ENCODE results near the gene HORMAD2. TPM values are rescaled to one million over a fixed set of nuclear protein-coding genes. Genes with fewer than 3 reads are reported as not detected.
"Not testable (repeated sequence)": the region's sequence is repeated elsewhere in the genome, so short reads cannot be mapped to it uniquely, and the experiment has no call there.

HORMAD2 gene
- total RNA-seq, 1 donor from 2014 or later: 0.16 TPM

DNA sequence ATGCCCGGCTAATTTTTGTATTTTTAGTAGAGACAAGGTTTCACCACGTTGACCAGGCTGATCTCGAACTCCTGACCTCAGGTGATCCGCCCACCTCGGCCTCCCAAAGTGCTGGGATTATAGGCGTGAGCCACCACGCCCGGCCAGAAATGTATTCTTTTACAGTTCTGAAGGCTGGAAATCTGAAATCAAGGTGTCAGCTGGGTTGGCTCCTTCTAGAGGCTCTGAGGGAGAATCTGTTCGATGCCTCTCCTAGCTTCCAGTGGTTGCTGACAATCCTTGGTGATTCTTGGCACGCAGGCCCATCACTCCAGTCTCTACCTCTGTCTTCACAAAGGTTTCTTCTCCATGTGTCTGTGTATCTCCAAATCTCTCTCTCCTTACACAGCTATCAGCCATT is 120.6 kb downstream of the HORMAD2 start:
- DNase-seq (ENCODE audit: low spot score); intact Hi-C loops (cut with DNase I): not testable (repeated sequence)

DNA sequence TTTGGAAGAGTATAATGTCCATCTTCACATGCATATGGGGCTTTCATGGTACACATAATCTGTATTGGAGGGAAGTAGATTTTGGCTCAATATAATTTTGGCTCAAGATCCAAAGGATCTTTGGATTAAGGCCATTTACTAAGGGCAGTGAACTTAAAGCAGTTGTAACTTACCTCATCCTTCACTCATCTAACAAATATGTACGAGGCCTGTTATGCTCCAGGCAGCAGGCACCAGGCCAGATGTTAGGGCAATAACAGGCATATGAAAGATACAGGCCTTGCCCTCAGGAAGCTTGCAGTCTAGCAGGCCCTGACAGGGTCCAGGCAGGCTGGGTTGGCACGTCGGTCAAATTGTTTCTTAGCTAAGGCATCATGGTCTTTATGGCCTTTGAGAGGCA is 121.7 kb downstream of the HORMAD2 start:
- intact Hi-C loops (cut with DNase I): no loop called here
- DNase-seq (ENCODE audit: low spot score): no peak

DNA sequence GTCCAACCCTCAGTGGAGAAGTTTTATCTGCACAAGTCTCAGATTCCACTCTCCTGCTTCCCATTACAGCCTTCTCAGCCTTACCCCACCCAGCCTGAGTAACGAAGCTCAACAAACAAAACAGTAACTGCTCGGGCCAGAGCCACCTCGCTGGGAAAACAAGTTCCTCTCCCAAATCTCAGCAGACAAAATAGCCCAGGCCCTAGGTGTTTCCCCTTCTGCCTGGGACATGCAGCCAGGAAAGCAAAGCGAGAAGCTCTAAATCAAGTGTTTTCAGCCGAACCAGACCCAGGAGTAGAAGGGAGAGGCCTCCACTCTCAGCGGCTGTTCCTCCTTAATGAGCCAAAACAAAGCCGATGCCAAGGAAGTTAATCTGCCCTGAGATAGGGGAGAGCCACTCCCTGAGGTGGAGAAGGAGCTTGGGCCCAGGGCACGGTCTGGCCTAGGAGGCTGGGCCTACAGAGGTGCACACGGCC is 122.3 kb downstream of the HORMAD2 start:
- intact Hi-C loops (cut with DNase I): no loop called here
- no peak for DNase-seq (ENCODE audit: low spot score)

DNA sequence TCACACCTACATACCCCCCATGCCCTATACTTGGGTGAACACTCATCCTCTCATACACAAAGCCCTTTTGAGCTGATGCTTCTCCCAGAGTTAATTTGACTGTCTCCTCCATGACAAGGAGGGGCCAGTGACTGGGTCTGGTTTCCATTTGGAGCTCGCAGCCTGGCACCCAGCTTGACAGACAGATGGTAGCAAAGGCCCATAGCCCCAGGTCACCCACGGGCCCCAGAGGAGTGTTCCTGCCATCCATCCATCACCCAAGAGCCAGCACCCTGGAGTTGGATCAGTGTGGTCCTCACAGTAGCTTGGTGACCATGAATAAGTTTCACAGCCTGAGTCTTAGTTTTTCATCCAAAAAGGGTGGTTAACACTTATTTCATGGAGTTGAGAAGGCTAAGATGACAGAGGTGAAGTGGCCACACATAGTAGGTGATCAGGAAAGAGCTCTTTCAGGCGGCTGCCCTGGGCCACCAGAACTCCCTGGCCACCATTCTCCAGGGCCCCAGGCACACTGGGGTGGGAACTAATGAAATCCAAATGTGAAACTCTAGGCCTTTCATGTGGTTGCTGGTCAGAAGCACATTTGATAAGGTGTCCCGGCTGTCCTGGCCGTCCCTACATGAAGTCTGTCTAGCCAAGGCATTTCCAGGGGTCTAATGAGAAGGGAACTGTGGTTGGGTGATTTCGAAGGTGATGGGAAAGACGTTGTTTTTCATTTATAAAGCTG is 123.9 kb downstream of the HORMAD2 start:
- intact Hi-C loops (cut with DNase I): no loop called here
- no peak for DNase-seq (ENCODE audit: low spot score)

DNA sequence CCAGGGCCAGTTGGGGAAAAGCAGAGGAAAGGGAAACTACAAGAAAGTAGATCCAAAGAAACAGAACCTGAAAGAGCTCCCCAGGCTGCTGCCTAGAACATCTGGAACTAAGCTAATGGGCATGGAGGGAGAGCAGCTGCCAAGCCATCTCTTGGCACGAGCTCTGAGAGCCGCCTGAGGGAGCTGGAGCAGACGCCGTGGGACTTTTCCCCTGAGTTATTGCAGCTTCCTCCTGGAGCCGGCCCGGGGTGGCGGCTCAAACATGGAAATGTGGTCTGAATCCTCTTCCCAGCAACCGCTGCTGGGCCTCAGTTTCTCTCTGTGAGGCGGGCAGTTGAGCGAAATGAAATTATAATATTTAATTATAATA is 124.5 kb downstream of the HORMAD2 start:
- no peak for DNase-seq (ENCODE audit: low spot score)

DNA sequence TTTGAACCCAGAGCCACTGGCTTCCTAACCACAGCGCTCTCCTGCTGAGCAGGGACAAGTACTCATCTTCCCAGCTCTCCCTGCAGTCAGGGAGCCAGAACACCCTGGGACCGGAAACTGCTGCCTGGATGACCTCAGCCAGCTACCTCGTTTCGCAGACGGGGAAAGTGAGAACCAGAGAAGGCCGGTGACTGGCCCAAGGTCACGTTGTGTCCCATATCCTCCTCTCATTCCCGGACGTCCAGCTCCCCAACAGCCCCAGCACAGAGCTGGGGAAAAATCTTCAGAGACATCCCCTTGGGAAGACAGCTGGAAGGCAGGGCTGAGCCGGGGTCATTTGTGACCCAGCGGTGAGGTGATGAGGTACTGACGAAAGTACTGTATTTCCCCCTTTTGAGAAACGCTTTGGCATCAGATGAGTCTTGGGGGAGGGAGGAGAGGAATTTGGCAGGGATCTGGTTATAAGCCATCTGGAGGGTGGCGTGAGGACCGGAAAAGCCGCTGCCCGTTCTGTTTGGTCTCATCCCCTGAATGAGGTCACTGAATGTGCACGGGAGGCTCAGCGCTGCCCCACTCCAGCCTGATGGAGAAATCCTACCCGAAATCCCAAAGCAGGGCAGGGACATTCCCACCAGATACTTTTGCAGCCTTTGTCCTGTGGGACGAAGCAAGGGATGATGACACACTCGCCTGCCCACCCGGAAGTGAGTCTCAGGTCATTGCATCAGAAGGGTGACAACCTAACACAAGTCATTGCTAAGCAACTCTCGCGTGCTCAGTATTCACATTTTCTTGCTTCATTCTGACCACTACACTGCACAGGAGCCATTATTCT is 125.2 kb downstream of the HORMAD2 start:
- intact Hi-C loops (cut with DNase I): loop anchor here (5.0 kb wide), 1 partner anchor 47 kb away; no protein-coding TSS in a partner anchor
- peak; percentile 81 for DNase-seq (ENCODE audit: low spot score)

More for the DNA sequence above, 124.5 kb downstream of the HORMAD2 start:
- intact Hi-C loops (cut with DNase I): loop anchor here (5.0 kb wide), 1 partner anchor 48 kb away; no protein-coding TSS in a partner anchor

DNA sequence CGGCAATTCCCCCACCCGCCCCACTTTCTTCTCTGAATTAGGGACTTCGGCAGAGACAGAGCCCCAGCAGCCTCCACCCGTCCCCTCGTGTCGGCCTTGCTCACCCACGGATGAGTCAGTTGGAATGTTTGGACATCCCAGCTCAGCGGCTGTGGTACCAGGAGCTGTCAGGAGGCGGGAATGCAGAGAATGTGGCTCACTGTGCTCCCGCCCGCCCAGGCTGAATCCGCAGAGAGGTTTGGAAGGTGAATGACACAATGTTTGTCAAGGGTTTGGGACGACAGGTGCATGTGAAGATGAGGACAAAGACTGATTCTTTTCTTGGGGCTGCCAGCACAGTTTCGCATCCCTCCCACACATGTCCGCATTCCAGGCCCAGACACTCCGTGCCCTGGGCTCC is 126.7 kb downstream of the HORMAD2 start:
- DNase-seq (ENCODE audit: low spot score): no peak
- intact Hi-C loops (cut with DNase I): loop anchor here (5.0 kb wide), 1 partner anchor 45 kb away; no protein-coding TSS in a partner anchor

DNA sequence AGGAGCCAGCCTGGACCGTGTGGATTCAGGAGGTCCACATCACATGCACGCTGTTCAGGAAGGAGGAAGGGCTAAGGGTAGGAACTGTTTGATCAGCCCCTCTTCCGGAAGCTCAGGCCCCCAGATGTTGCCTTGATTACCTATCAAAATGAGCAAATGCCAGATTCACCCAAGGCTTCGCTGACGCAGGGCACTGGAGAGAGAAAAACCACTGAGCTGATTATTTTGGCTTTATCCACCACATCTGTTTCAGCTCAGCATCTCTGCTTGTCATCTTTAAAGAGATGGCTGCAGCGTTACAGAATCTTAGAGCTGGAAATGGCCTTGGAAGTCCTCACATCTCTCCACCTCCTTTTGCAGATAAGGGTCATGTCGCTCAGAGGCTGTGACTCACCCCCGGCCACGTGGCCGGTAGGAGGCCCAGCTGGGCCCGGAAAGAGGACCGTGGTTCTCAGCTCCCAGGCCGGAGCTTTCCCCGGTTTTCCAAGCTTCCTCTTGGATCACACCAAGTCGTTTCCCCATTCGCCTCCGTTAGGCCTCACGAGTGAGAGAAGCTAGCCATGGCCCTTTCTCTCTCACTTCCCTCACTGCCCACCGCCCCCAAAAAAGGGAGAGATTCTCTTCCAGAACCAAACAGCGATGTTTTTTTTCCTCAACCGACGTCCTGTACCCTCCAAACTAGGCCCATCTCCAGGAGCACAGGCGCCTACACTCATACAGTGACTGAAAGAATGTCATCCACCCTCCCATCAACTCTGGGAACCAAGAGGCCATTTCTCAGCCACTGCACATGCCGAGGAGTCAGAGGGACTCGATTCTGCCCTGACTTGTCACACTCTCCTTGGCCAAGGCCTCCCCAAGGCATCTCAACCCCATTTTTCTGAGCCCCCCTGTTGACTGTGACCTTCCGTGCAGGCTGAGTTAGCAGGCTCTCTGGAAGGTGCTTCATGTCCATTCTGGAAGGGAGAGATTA is 128.7 kb downstream of the HORMAD2 start:
- intact Hi-C loops (cut with DNase I): loop anchor here (5.0 kb wide), 1 partner anchor 43 kb away; no protein-coding TSS in a partner anchor
- DNase-seq (ENCODE audit: low spot score): no peak

DNA sequence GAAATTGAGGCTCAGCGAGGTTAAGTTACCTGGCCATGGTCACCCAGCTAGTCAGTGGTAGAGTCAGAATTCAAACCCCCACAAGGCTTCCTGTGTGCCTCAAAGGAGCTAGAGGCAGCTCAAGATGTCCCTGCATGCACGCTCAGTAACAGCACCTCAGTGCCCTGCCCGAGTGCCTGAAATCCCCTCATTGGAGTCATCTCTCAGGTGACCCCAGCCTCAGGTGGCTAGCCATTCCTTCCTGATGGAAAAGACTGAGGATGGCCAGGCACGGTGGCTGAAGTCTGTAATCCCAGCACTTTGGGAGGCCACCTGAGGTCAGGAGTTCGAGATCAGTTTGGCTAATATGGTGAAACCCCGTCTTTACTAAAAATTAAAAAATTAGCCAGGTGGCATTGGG is 129.4 kb downstream of the HORMAD2 start:
- intact Hi-C loops (cut with DNase I): loop anchor here (5.0 kb wide), 1 partner anchor 43 kb away; no protein-coding TSS in a partner anchor
- no peak for DNase-seq (ENCODE audit: low spot score)

DNA sequence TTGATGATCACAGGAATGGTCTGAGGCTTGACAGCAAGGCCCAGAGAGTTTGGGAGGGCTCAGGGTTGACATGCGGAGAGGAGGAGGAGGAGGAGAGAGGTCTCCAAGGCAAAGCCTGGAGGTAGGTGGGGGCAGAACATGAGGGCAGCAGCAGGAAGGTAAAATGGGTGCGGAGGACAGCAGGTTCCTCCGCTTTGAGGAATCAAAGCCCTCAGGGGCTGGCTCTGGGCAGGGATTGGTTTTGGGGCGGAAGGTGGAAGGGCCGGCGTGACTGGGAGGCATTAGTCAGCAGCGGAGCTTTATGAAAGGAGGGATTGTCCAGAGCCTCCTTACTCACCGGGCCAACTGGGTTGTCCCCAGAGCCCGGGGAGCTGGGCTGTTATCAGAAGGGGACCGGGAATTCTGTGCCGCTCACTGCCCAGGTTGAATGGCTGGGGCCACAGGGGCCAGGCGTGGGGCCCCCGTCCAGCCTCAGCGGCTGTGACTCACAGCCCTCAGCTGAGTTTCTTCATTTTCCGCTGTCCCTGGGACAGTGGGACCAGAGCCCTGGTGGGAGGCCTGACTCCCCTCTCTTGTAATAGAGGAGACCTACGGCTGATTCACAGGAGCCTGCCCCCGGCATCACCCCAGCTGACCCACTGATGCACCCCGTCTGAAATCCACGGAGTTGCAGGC is 130.1 kb downstream of the HORMAD2 start:
- DNase-seq (ENCODE audit: low spot score): no peak
- intact Hi-C loops (cut with DNase I): no loop called here

DNA sequence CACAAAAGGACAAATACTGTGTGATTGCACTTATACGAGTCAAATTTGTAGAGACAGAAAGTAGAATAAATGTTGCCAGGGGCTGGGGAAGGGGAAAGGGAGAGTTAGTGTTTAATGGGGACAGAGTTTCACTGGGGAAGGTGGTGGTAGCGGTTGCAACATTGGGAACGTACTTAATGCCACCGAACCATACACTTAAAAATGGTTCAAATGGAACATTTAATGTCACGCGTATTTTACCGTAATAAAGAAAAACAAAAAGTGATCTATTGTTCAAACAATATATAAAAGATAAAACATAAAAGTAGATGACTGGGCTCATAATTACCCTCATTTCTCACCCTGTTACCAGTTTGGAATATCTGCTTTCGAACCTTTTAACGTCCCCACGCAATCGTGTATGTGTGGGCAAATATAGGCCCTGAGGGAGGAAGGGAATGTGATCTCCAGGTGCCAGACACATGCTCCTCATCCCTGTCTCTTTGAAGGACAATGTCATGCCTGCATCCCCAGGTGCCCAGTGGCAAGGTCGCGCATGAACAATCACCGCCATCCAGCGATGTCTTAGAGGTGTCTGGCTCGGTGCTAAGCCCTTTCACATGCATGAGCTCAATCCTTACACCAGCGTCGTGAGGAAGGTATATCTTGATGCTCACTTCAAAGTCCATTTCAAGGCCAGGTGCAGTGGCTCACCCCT is 131.0 kb downstream of the HORMAD2 start:
- no peak for DNase-seq (ENCODE audit: low spot score)
- intact Hi-C loops (cut with DNase I): no loop called here

DNA sequence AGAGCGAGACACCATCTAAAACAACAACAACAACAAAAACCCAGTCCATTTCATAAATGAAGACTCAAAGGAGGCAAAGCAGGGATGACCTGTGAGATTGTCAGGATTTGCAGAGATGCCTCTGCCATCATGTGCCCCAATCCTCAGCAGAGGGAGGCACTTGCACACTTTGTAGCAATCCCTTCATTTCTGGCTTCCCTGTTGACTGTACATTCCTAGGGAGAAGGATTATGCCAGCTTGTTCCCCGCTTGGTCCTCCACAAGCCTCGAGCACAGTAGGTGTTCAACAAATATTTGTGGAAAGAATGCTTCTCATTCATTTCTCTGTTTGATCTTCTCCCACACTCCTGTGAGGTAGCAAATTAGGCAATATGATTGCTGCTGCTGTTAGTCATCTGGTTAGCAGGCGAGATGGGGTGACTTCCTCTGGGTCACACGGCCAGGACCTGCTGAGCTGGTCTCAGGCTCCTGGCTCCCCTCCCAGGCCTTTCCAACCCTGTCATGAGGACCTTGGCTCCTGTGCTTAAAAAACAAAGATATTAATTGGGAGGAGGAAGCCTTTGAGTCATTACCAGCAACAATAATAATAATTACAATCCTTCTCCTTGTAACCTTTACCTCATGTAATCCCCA is 132.2 kb downstream of the HORMAD2 start:
- peak; percentile 88 for DNase-seq (ENCODE audit: low spot score)
- intact Hi-C loops (cut with DNase I): no loop called here

DNA sequence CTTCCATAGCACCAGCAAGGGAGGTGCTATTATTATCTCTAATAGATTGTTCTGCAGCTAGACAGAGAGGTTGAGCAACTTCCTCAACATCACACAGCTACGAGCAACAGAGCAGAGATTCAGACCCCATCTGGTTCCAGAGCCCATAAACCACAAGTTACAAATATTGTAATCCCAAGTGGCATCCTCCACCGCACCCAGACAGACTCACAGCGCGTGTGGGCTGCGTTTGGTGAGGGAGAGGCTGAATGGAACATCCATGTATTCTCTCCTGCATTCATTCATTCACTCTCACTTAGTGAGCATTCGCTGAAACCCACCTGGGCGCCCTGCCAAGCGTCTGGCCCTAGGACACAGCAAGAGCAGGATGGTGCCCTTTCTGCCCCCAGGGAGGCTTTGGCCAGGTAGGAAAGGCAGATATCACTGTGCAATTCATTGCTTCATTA is 132.8 kb downstream of the HORMAD2 start:
- intact Hi-C loops (cut with DNase I): no loop called here
- DNase-seq (ENCODE audit: low spot score): no peak

DNA sequence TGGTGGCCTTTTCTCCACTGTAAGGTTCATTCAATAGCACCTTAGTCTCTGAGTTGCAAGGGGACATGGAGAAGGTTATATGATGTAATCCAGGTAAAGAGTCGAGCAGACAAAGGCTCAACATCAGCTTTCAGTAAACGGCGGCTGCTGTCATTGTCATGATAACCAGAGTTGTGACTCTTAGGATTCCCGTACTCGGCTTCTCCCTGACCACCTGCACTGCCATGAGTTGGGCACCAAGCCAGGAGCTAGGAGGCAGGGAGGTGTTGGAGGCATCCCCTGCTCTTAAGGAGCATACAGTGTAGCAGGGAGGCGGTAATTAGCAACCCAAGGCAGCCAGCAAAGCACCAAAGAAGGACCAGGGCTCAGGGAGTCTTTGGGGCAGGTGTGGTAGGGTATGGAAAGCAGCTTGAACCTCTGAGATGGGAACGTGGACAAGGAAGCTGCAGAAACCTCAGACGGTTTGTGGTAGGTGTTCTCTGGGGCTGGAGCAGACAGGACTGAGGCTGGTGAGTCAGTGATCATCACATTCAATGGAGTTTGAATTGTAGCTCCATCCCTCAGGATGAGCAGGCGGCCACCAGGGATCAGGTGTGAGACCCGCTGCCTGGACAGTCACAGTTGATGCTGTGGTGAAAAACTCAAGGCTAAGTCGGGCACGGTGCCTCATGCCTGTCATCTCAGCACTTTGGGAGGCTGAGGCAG is 134.6 kb downstream of the HORMAD2 start:
- no peak for DNase-seq (ENCODE audit: low spot score)
- intact Hi-C loops (cut with DNase I): no loop called here

DNA sequence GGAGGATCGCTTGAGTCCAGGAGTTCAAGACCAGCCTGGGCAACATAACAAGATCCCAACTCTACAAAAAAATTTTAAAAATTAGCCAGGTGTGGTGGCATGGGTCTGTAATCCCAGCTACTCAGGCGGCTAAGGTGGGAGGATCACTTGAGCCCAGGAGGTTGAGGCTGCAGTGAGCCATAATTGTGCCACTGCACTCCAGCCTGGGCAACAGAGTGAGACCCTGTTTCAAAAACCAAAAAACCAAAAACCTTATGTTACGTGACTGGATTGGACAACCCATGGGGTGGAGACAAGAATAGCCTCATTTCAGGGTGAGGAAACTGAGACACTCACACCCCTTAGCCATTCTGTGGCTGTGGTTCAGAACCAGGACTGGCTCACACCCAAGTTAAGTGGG is 136.0 kb downstream of the HORMAD2 start:
- DNase-seq (ENCODE audit: low spot score); intact Hi-C loops (cut with DNase I): not testable (repeated sequence)

DNA sequence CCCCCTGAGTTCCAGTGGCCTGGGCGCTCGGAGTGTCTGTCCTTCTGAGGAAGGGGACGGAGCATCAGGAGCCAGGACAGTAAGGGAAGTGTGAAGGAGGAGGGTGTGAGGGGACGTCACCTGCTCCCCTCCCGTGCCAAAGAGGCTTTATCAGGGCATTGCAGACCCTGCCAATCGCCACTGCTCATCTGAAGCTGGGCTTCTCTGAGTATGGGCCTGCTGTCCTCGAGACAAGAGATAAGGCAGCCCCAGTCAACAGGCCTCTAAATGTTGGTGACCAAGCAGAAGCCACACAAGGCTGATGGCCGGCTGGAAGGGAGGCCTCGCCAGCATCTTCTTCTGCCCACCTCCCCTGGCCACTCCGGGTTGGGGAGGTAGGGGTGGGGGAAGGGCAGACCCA is 136.4 kb downstream of the HORMAD2 start:
- no peak for DNase-seq (ENCODE audit: low spot score)
- intact Hi-C loops (cut with DNase I): no loop called here

Data from cardiac septum (tissue), 1 donor.